GM19468 (cell line): ENCODE results near the gene LPCAT1.
"Not testable (repeated sequence)": the region's sequence is repeated elsewhere in the genome, so short reads cannot be mapped to it uniquely, and the experiment has no call there.

Experiments used
- ATAC-seq: cut with Tn5 transposase; IDR thresholded peaks from one replicate; pipeline ENCODE4 v1.9.1; 2021; ENCODE audit warnings: mild to moderate bottlenecking, moderate library complexity, moderate number of reproducible peaks; ENCODE audit not compliant: unreplicated experiment; ENCODE audit errors: extremely low read depth

The LPCAT1 gene

DNA sequence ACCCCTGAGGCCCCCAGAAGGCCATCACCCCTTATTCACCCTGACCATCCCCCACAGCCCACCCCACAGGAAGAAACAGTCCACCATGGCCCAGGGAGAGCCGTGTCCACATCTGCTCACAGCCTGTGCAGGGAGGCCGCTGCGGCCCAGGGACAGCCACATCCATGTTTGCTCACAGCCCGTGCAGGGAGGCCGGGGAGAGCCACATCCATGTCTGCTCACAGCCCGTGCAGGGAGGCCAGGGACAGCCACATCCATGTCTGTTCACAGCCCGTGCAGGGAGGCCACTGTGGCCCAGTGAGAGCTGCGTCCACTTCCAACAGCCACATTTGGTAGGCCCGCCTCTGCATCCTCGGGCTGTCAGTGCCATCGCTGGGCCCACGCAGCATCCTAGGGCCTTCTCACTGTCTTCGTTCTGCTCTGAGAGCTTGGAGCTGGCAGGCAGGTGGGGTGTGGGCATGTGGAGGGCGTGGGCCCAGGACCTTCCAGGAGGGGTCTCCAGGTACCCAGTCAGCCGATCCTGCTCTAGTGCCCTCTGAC lies 38.1 kb downstream of the LPCAT1 start:
- no peak for ATAC-seq

DNA sequence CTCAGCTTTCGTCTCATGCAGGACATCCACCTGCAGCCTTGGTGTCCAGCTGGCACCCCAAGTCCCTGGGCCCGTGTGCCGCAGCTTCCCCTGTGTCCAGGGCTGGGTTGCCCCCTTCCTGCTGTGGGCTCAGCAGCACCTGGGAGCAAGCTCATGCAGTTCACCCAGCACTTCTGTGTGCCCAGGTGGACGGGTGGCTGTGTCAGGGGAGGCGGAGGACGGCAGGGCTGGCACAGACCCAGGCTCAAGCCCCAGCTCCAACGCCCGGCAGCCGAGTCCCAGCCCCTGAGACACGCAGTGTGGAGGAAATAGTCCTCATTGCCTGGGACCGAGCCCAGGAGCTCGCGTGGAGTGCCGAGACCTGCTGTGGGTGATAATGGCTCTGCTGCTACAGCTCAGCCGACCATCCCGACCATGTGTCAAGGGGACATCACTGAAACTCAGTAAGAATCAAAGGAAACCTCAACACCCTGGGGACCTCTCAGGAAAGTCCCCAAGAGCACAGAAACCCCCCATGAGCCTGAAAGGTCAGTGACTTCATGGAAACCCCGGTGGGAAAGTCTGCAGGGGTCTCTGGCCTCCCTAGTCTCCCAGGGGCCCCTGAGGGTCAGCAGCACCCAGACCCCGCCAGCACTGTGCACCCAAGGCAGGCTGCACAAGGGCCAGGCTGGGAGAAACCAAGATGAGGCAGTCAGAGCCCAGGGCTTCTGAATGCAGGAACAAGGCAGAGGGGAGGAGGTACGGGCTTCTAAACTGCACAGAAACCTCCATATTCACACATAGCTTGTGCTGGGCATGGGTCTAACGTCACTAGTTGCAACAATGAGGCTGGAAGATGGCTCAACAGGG lies 38.8 kb downstream of the LPCAT1 start:
- peak; percentile 16 for ATAC-seq

DNA sequence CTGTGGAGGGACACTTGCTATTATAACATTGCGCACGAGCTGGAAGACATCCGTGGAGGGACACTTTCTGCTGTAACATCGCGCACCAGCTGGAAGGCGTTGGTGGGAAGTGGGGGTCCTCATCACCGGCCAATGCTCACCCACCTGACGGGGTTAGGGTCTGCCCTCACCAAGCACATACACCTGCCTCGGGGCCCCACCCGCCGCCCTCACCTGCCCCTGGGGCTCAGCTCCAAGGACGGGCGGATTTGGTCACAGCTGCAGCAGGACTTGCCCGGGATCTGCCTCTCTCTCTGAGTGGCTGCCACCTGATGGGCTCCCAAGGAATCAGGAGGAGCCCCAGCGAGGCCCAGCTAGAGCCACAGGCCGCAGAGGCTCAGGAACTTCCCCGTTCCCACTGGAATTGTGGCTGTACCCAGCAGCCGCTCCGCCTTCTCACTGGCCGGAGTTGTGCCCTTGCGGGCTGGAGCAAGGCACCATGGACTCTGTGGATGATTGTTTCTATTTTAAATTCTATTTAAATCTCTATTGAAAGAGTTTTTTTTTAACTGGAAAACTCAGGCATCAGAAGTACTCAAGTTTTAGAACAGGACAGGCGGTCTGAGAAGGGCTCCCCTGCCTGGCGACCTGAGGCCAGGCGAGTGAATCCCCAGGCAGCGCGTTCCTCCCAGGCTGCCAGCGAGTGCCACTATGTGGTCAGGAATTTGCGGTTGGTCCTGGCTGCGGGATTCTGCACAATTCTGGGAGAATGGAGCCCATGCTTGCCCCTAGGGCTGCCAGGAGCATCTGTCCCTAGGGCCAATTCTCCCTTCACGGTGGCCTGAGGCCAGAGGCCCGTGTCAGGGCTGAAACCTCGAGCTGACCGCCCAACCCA lies 39.7 kb downstream of the LPCAT1 start:
- no peak for ATAC-seq

GRCh38 chr5:1483064-1483463 lies 40.7 kb downstream of the LPCAT1 start:
- no peak for ATAC-seq

DNA sequence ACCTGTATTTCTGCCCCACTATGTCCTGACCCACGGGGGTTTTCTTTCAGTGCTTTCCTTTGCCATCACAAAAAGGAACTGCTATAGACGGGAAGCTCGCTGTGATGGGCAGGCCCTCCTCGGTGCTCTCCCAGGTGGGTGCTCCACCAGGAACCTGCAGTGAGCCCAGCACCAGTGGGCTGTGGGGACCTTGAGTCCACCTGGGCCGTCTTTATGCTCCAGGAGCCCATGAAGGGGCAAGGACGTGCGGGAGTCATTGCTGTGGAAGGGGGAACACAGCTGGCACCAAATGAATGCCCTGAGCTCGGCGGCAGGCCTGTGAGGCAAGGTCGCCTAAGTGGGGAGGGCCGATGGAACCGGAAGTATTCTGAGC lies 41.8 kb downstream of the LPCAT1 start:
- ATAC-seq: no peak

DNA sequence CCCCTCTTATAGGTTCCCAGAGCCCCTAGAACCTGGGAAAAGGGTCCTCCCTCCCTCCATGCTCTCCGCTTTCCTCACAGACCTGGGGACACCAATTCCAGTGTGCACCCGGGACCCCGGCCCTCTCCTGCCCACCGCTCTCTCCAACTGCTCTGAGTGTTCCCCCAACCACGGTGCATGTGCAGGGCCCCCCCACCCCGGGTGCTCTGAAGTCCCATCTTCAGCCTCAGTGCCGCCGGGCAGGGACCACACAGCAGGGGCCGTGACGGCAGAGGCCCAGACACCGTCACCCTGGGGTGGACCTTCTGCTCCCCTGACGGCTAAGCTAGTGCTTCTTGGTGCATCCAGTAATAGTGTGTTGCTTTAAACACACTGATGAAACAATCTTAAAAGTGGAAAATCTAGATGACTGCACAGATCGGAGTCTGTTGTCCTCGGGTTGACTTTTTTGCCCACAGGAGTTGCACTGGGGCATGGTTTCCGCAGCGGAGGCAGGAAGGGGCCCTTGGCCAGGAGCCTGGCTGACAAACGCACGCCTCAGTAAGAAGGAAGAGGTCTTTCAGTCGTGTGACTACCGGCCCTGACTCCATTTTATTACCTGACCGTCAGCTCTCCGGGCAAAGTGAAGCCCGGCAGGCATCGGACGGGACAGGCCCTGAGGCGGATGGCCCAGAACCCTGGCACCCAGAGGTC lies 42.3 kb downstream of the LPCAT1 start:
- no peak for ATAC-seq

DNA sequence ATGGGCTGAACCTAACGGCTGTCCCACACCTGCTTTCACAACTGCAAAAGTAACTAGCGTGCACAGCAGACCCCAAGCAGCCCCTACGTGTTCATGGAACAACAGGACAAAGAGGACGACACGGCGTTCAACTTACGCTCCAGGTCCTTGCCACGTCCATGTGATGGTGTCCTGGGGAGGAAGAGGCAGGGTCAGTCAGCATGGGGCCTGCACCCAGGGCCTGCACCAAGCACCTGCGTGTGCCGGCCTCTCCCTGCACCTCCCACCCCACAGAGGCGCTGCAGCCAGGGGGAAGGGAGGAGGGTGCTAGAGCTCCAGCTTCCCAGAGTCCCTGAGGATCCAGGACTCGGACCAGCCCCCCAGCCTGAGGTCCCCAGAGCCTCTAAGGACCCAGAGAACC lies 43.0 kb downstream of the LPCAT1 start:
- no peak for ATAC-seq

GRCh38 chr5:1480217-1480616 lies 43.5 kb downstream of the LPCAT1 start:
- ATAC-seq: no peak

DNA sequence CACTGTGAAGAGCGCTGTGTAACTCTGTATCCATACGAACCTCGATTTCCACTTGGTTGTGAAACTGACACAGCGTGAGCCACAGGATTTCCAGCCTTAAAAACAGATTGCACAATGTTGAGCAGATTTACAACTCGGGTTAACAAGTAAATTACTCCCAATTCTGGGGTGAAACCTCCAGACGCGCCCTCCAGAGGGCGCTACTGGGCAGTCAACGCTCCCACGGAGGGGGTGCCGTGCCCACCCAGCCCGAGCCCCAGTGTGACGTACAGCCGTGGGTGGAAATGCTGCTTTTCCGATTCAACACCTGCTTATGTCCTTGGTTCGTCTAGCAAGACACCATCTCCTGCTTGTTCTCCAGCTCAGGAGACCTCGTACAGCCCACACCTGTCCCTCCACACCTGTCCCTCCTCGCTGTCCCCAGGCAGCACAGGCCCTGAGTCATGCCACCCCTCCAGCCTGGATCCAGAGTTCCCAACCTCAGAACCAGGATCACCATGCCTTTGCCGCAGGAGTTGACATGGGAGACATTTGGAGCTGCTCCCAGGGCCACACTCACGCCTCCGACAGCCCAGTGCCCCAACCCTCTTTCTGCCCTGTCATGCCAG lies 44.1 kb downstream of the LPCAT1 start:
- peak; percentile 27 for ATAC-seq

- no peak for ATAC-seq
Observed at GRCh38 chr5:1479066-1479465, 44.7 kb downstream of the LPCAT1 start.

DNA sequence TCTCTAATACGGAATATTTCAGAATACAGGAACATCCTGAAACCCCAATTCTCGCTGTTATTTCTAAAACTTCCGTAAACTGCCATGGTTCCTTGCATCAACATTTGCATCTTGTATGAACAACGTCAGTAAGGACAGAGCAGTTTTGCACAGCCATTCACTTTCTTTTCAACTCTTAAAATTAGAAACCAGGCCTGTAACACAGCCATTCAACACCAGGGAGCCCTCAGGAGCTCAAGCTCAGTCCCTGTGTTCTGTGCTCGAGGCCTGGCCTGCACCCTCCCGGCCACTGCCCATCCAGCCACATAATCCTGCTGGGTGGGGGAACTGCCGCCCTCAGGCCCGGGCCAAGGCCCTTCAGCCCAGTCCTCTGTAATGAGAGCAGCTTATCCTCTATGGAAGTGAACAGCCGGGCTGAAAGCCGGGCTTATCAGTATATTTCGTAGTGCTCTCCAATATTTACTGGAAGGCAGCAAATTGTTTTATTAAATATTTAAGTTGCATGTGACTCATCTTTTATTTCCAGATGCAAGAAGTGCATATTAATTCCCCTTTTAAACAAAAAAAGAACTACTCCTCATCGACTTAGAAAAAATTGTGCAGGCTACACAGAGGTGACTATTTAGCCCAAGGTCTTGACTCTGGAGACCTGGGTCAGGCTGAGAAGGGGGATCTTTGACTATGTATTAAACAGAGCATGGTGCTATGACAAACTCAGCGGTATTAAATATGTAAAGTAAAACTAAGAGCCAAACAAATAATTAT lies 45.3 kb downstream of the LPCAT1 start:
- ATAC-seq: no peak

DNA sequence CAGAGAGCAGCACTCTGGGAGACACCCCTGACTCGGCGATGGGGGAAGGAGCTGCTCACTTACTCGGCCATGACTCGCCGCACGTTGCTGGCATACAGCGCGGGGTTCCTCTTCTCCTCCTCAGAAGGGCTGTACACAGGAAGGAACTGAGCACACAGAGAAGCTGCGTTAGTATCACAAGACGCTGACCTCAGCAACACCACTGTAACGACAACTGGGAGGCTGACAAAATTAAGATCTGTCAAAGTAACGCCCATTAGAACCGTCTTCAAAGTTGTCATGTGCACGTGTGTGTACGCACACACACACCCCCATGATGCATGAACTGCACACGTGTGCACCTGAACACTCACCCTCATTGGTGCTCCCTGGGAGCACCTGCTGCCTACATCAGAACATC lies 46.4 kb downstream of the LPCAT1 start:
- ATAC-seq: no peak

DNA sequence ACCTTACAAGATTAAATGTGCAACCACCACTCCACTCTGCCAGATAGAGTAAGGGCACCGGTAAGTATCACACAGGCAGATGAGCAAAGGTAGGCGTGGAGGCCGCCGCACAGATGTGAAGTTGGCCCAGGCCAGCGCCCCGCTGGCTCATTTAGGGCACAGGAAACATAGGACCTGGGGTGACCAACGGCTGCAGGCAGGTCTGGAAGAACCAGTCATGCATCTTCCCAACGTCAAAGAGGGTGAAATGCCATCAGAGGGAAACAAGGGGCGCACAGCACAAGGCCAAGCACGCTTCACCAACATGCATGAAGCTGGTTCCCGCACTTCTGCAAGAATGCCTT lies 46.8 kb downstream of the LPCAT1 start:
- ATAC-seq: no peak

GRCh38 chr5:1476181-1476966 lies 47.4 kb downstream of the LPCAT1 start:
- no peak for ATAC-seq

DNA sequence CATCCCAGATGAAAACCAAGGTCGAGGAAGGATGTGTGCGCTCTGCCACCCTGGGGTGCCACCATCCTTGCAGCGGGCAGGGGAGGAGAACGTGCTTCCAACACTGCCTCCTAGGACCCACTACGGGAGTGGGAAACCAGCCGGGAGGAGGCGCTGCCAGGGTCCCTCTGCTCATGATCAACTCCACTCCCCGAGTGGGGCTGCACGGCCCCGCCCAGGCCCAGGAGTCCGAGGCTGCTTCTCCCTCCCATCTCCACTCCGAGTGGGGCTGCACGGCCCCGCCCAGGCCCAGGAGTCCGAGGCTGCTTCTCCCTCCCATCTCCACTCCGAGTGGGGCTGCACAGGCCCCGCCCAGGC lies 48.2 kb downstream of the LPCAT1 start:
- ATAC-seq: not testable (repeated sequence)

DNA sequence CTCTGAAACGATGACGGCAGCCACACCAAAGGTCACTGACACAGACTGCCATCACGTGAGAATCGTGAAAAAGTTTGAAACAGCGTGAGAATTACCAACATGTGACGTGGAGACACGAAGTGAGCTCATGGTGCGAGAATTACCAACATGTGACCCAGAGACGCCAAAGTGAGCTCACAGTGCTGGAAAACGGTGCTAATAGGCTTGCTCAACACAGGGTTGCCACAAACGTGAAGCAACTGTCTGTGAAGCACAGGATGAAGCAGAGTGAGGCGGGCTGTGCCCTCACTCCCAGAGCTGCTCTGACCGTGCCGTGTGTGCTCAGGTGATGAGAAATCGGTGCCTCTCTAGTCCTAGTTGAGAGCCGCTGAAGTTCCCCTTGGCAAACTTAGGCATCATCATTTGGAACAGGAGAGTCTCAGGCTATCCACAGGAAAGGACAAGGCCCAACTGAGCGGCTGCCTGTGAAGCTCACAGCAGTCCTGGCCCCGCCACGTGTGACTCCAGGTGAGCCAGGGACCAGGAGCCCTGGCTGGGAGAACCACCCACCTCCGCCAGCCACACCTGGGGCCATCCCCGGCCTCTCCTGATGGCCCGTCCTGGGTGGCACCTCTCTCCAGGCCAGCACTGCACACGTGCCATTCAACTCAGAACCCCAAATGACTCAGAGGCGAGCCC lies 48.8 kb downstream of the LPCAT1 start:
- ATAC-seq: no peak

- ATAC-seq: no peak
Observed at GRCh38 chr5:1474183-1474839, 49.4 kb downstream of the LPCAT1 start.

DNA sequence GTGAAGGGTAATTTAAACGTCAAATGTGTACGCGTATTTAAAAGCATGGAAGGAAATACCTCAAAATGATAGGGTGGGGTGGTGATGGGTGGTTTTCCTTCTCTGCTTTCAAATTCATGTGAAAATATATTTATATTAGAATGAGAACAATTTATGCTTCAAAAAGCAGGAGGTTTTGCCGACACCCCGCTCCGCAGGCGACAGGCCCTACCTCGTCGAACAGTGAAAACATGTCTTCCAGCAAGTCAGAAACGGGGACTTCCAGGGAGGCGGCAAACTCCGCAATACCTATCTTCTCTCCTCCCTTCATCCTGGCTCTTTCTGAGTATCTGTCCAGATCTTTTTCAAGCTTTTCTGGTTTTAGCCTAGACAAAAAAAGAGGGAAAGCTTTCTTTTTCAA lies 50.0 kb downstream of the LPCAT1 start:
- ATAC-seq: no peak
